ENCODE measurements around the gene HP.
"Not testable (repeated sequence)": the region's sequence is repeated elsewhere in the genome, so short reads cannot be mapped to it uniquely, and the experiment has no call there.

- TF ChIP-seq CTCF (conservative IDR thresholded peaks at IDR 0.05; ENCODE audit: low read length); EZH2phosphoT487 (IDR thresholded peaks at IDR 0.05; ENCODE audit: borderline replicate concordance): not testable (repeated sequence)
Measured at GRCh38 chr16:72054254-72054847, at the start of gene HP.

Measured in Loucy (cell line).